Measurements from ENCODE around the gene DDN. TPM values are rescaled to one million over a fixed set of nuclear protein-coding genes. Genes with fewer than 3 reads are reported as not detected.

Gene DDN
- polyA plus RNA-seq, 1 of the 3 experiments (the other 2 are of a cell fraction), result 0.20 TPM

DNA sequence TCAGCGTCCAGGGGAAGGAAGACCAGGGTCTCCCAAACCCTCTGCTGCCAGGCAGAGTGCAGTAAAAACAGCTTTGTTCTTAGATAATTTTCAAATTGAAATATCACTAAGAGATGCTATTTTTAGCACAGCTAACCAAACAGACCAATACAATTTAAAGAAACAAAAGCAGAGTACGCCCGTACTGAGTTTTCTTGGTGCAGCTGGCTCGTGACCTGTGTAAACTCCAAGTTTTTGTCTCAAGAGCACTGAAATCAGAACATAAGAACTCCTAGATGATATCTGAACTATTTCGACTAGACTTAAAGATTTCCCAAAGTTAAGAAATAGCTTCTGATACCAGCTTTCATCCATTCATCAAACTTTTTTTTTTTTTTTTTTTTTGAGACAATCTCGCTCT lies 52.2 kb downstream of the DDN start:
- TF ChIP-seq NRF1 (IDR thresholded peaks at IDR 0.05; ENCODE audit: low read depth, low read length) (no peak), EZH2phosphoT487 (IDR thresholded peaks at IDR 0.05; ENCODE audit: borderline replicate concordance, low read depth) (no peak), RCOR1 (IDR thresholded peaks at IDR 0.05; ENCODE audit: low read length) (no peak), YY1 (IDR thresholded peaks at IDR 0.05; ENCODE audit: low read depth) (no peak), TCF12 (IDR thresholded peaks at IDR 0.05) (no peak), FOSL2 (IDR thresholded peaks at IDR 0.05; ENCODE audit: borderline replicate concordance, low read depth) (no peak), GATA2 (CRISPR knock-in tag; IDR thresholded peaks at IDR 0.05) (no peak)
- TF ChIP-seq, protein P1, sequence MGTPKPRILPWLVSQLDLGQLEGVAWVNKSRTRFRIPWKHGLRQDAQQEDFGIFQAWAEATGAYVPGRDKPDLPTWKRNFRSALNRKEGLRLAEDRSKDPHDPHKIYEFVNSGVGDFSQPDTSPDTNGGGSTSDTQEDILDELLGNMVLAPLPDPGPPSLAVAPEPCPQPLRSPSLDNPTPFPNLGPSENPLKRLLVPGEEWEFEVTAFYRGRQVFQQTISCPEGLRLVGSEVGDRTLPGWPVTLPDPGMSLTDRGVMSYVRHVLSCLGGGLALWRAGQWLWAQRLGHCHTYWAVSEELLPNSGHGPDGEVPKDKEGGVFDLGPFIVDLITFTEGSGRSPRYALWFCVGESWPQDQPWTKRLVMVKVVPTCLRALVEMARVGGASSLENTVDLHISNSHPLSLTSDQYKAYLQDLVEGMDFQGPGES (IDR thresholded peaks at IDR 0.05; ENCODE audit: low read depth, low read length), result no peak
- TF ChIP-seq, protein P2, sequence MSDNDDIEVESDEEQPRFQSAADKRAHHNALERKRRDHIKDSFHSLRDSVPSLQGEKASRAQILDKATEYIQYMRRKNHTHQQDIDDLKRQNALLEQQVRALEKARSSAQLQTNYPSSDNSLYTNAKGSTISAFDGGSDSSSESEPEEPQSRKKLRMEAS (IDR thresholded peaks at IDR 0.05; ENCODE audit: low read depth), result no peak
- 86% methylated on average over 6 of the region's 6 CpGs for WGBS (ENCODE audit: low lambda C conversion rate)
- Histone ChIP-seq H4K20me1 (ENCODE audit: insufficient read depth) (peaks cover 93% of the 10 kb centered on the region), H2AFZ (ENCODE audit: low read depth) (no peak overlapping the region), H3K9me2 (no peaks in the 10 kb centered on the region), H3K4me3 (ENCODE audit: low read depth in 2 of 2, low read length in 1 of 2) (no peak overlapping the region), H3K9me3 (no peaks in the 10 kb centered on the region), H3K9ac (no peak overlapping the region), H3K4me2 (no peak overlapping the region), H3K36me3 (replicated peaks in 1 of 2; ENCODE audit: control insufficient read depth in 1 of 2, insufficient read depth in 2 of 2, low read length in 1 of 2) (peaks cover 13 to 15% of the 10 kb centered on the region in 2 experiments), H3K27me3 (ENCODE audit: insufficient read depth) (no peaks in the 10 kb centered on the region), H3F3A (replicated peaks; ENCODE audit: insufficient read depth) (no peaks in the 10 kb centered on the region), H3K27ac (ENCODE audit: low read depth in 2 of 2, low read length in 1 of 2) (no peak overlapping the region), H3K4me1 (ENCODE audit: control insufficient read depth in 1 of 2, insufficient read depth in 2 of 2, low read depth in 1 of 2, low read length in 1 of 2) (no peaks in the 10 kb centered on the region), H3K79me2 (ENCODE audit: insufficient read depth) (peaks cover 100% of the 10 kb centered on the region)
- POLR2A ChIA-PET, result no interaction called here
- CTCF ChIA-PET, result interaction anchor here (1.6 to 2.6 kb wide), 5 partner anchors 11 to 132 kb away, joined by 3 to 10 read pairs (median 7); partner anchors contain the start of gene WNT1
- no peak for DNase-seq

DNA sequence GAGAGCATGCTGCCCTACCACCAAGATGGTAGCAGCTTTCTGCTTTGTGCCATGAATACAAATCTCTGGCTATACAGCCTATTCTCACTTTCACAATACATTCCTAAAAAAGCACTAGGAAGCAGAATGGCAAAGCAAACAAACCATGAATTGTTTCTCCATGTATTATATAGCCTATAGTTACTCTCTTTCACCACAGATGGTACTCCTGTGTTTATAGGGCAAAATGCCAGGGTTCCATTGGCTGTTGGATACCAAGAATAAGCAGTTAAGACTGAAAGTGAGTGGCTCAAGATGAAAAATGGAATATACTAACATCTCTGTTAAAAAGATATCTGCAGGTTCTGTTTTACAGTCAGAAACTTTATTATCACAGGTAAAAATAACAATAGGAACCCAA lies 53.0 kb downstream of the DDN start:
- Histone ChIP-seq H2AFZ (ENCODE audit: low read depth) (no peak overlapping the region), H3K27me3 (ENCODE audit: insufficient read depth) (no peaks in the 10 kb centered on the region), H4K20me1 (ENCODE audit: insufficient read depth) (peaks cover 97% of the 10 kb centered on the region), H3K4me3 (ENCODE audit: low read depth in 2 of 2, low read length in 1 of 2) (no peak overlapping the region), H3K27ac (ENCODE audit: low read depth in 2 of 2, low read length in 1 of 2) (no peak overlapping the region), H3K79me2 (ENCODE audit: insufficient read depth) (peaks cover 100% of the 10 kb centered on the region), H3K4me1 (ENCODE audit: control insufficient read depth in 1 of 2, insufficient read depth in 2 of 2, low read depth in 1 of 2, low read length in 1 of 2) (no peaks in the 10 kb centered on the region), H3K4me2 (no peak overlapping the region), H3F3A (replicated peaks; ENCODE audit: insufficient read depth) (no peaks in the 10 kb centered on the region), H3K9me2 (no peaks in the 10 kb centered on the region), H3K9me3 (no peaks in the 10 kb centered on the region), H3K9ac (no peak overlapping the region), H3K36me3 (replicated peaks in 1 of 2; ENCODE audit: control insufficient read depth in 1 of 2, insufficient read depth in 2 of 2, low read length in 1 of 2) (peaks cover 13 to 18% of the 10 kb centered on the region in 2 experiments)
- no peak for TF ChIP-seq RCOR1 (IDR thresholded peaks at IDR 0.05; ENCODE audit: low read length)
- TF ChIP-seq FOXJ3 (CRISPR knock-in tag; IDR thresholded peaks at IDR 0.05), result no peak
- CTCF ChIA-PET, result interaction anchor here (0.9 to 2.6 kb wide), 6 partner anchors 10 to 131 kb away, joined by 3 to 10 read pairs (median 3); a partner anchor contains a TSS
- DNase-seq, result no peak
- POLR2A ChIA-PET, result interaction anchor here (0.6 kb wide), 1 partner anchor 50 kb away, joined by 3 read pairs; no protein-coding TSS in a partner anchor

Small RNA genes within 50 kb of the gene (small RNA-seq; reads per million reads assigned to genes)
- gene RNU6-940P, result 0 reads per million in 7 experiments

Other genes starting within 250 kb of the DDN start
- gene ADCY6, start 210.3 kb downstream of the DDN start, polyA plus RNA-seq (2012; rRNA removed), result 36.0 and 46.4 TPM in 2 replicates
- 25.6 and 34.6 TPM in 2 replicates for gene CACNB3, start 180.9 kb downstream of the DDN start, polyA plus RNA-seq (2012; rRNA removed)
- 50.4 and 52.5 TPM in 2 replicates for gene DDX23, start 147.2 kb downstream of the DDN start, polyA plus RNA-seq (2012; rRNA removed)
- 0.19 and 0.39 TPM in 2 replicates for gene RND1, start 133.5 kb downstream of the DDN start, polyA plus RNA-seq (2012; rRNA removed)
- gene FKBP11, start 73.9 kb downstream of the DDN start, polyA plus RNA-seq (2012; rRNA removed), result 23.7 and 28.5 TPM in 2 replicates
- 204 and 261 TPM in 2 replicates for gene ARF3, start 41.9 kb downstream of the DDN start, polyA plus RNA-seq (2012; rRNA removed)
- gene WNT10B, start 27.6 kb downstream of the DDN start, polyA plus RNA-seq (2012; rRNA removed), result 0.11 and 0.18 TPM in 2 replicates
- gene WNT1, start 21.1 kb downstream of the DDN start, polyA plus RNA-seq (2012; rRNA removed), result not detected in 2 replicates
- 75.1 and 113 TPM in 2 replicates for gene PRKAG1, start 19.4 kb upstream of the DDN start, polyA plus RNA-seq (2012; rRNA removed)
- gene KMT2D, start 61.4 kb upstream of the DDN start, polyA plus RNA-seq (2012; rRNA removed), result 16.3 and 30.5 TPM in 2 replicates
- 2.2 and 2.3 TPM in 2 replicates for gene RHEBL1, start 70.6 kb upstream of the DDN start, polyA plus RNA-seq (2012; rRNA removed)
- gene DHH, start 95.4 kb upstream of the DDN start, polyA plus RNA-seq (2012; rRNA removed), result 0.08 and 0.13 TPM in 2 replicates
- 43.0 and 61.4 TPM in 2 replicates for gene LMBR1L, start 111.5 kb upstream of the DDN start, polyA plus RNA-seq (2012; rRNA removed)
- 2,454 and 2,856 TPM in 2 replicates for gene TUBA1B, start 132.0 kb upstream of the DDN start, polyA plus RNA-seq (2012; rRNA removed)
- gene TUBA1A, start 189.7 kb upstream of the DDN start, polyA plus RNA-seq (2012; rRNA removed), result 1,427 and 1,906 TPM in 2 replicates